Stomach (tissue), 9 donors: Measurements from ENCODE around the gene MCOLN1. TPM values are rescaled to one million over a fixed set of nuclear protein-coding genes. Genes with fewer than 3 reads are reported as not detected.

Experiments
- DNase-seq, 2 donors: peaks; one replicate each; pipeline versions ENCODE4 v3.0.0 to v3.0.0-alpha.2; 2013 to 2019
- H3K27ac ChIP-seq, 5 donors: fragments of 200-600 bp in 4 of 5; sonication (generic) in 4 of 5; one replicate each; pipeline ENCODE4 v1.5.1; 2013 to 2019; ENCODE audit warnings: mild to moderate bottlenecking in 1 of 5, moderate library complexity in 1 of 5
- H3K27me3 ChIP-seq, 3 donors: fragments of 200-600 bp; sonication (generic); one replicate each; pipeline ENCODE4 v1.5.1; 2017 to 2019; ENCODE audit warnings: mixed run types in 1 of 3
- H3K36me3 ChIP-seq, 4 donors: fragments of 200-600 bp; sonication (generic); 1 replicate in 3 of 4; 2 replicates in 1 of 4; pipeline ENCODE4 v1.5.1; 2016 to 2019
- H3K4me1 ChIP-seq, 4 donors: fragments of 200-600 bp; sonication (generic); one replicate each; pipeline ENCODE4 v1.5.1; 2016 to 2019
- H3K4me3 ChIP-seq, 4 donors: fragments of 200-600 bp; sonication (generic) in 3 of 4; one replicate each; pipeline ENCODE4 v1.5.1; 2016 to 2019; ENCODE audit warnings: mild to moderate bottlenecking in 1 of 4
- H3K9me3 ChIP-seq, 4 donors: fragments of 200-600 bp; sonication (generic); one replicate each; pipeline ENCODE4 v1.5.1; 2016 to 2019
- EP300 ChIP-seq: sonication (generic); formaldehyde crosslinking; IDR thresholded peaks from one replicate; pipeline ENCODE4 v1.6.1; 2017; ENCODE audit warnings: antibody characterized with exemption
- POLR2A ChIP-seq, 4 donors: fragments of 450-650 bp; IDR thresholded peaks; one replicate each; pipeline ENCODE4 v1.6.1; 2016; ENCODE audit warnings: antibody characterized with exemption in 4 of 4, control low read depth in 2 of 4, mild to moderate bottlenecking in 1 of 4, moderate library complexity in 1 of 4
- POLR2AphosphoS5 ChIP-seq, 3 donors: sonication (generic); formaldehyde crosslinking; IDR thresholded peaks; one replicate each; pipeline ENCODE4 v1.6.1; 2016; ENCODE audit warnings: antibody characterized with exemption in 3 of 3
- whole genome bisulfite sequencing, 5 donors: extraction: QIAGEN DNeasy Blood & Tissue Kit in 3 of 5; methylation state at CpG; one replicate each; pipeline versions ENCODE4 v1.1.5 to v1.1.7; 2013 to 2018; 5-methylcytosine and 5-hydroxymethylcytosine counted together
- intact Hi-C: fragments of 100-400 bp; cut with DNase I; formaldehyde crosslinking; loops from one replicate; pipeline ENCODE4 v1.15.1; 2023; ENCODE audit warnings: low total_unique reads
- polyA plus RNA-seq, 3 donors: library from polyadenylated mRNA; stranded (reverse); fragments of 200-250 nt; gene quantifications; one replicate each; pipeline ENCODE4 v1.2.3, GENCODE V29; 2013
- total RNA-seq, 5 donors: library from RNA; depleted of rRNA; stranded (reverse); fragments of >200 nt; gene quantifications; one replicate each; pipeline versions ENCODE4 v1.1.0 to v1.2.3, GENCODE V29; 2014 to 2016
- TF ChIP-seq, protein P1 (sequence below), 7 experiments: fragments of 450-650 bp in 4 of 7; fragments of 200-600 bp in 3 of 7; sonication (generic) in 3 of 7; IDR thresholded peaks; one replicate each; pipeline ENCODE4 v1.5.1; 2016 to 2019; ENCODE audit warnings: antibody characterized with exemption in 7 of 7, control low read depth in 2 of 7, mild to moderate bottlenecking in 1 of 7
- donor health status: healthy with polysubstance abuse.
- donor health status: Bipolar disorder and iron deficiency.
- donor health status: healthy.

MCOLN1 gene
- total and polyA plus RNA-seq, 8 donors, result 5.1 to 56.6 (median 18.7) TPM

DNA sequence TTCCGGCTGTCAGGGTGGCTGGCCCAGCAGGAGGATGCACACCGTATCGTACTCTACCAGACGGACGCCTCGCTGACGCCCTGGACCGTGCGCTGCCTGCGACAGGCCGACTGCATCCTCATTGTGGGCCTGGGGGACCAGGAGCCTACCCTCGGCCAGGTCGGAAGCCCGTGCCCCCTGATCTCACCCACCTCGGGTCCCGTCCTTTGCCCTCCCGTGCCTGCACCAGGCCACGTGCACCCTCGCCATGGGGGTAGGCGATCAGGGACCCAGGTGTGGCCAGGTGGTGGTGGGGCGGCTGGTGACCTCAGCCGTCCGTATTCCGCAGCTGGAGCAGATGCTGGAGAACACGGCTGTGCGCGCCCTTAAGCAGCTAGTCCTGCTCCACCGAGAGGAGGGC, 32.1 kb downstream of the MCOLN1 start:
- intact Hi-C loops, result no loop called here
- H3K36me3 ChIP-seq, result peaks cover 54 to 87% (median 84%) of the 10 kb centered on the region in 4 donors

DNA sequence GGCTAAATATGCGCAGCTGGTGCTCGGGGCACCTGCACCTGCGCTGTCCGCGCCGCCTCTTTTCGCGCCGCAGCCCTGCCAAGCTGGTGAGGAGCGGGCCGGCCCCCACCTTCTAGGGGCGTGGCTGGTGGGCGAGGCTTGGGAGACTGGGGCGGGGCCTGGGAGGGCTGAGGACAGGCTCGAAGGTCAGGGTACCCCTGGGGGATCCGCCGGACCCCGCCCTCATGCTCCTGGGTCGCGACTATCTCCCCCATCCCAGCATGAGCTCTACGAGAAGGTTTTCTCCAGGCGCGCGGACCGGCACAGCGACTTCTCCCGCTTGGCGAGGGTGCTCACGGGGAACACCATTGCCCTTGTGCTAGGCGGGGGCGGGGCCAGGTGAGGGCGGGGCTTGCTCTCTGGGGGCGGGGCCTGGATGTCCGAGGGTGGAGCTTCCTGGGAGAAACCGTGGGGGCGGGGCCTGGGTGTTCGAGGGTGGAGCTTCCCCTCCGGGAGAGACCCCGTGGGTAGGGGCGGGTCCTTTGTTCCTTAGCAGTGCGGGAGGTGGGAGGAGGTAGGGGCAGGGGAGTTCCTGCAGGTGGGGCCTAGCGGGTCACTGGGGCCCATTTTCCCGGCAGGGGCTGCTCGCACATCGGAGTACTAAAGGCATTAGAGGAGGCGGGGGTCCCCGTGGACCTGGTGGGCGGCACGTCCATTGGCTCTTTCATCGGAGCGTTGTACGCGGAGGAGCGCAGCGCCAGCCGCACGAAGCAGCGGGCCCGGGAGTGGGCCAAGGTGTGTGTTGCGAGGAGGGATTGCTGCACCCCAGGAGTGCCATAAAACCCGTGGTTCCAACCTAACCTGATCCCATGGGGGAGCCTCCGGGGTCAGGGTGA, 32.8 kb downstream of the MCOLN1 start:
- peaks cover 57 to 87% (median 84%) of the 10 kb centered on the region in 4 donors for H3K36me3 ChIP-seq
- intact Hi-C loops, result no loop called here
- peak in 1 of 2 donors; percentile 65 for DNase-seq
- H3K9me3 ChIP-seq, result no peaks in the 10 kb centered on the region
- H3K4me1 ChIP-seq, result peaks cover 0 to 13% (median 10%) of the 10 kb centered on the region in 4 donors
- no peak for TF ChIP-seq POLR2A (IDR thresholded peaks at IDR 0.05)
- H3K27me3 ChIP-seq, result no peaks in the 10 kb centered on the region
- WGBS, 5 donors, result 68 to 79% (median 76%) methylated on average over 26 to 62 of the region's 62 CpGs
- no peak overlapping the region for H3K27ac ChIP-seq
- H3K4me3 ChIP-seq, result no peak overlapping the region

More for the DNA sequence above, 32.1 kb downstream of the MCOLN1 start:
- peaks cover 0 to 13% (median 10%) of the 10 kb centered on the region in 4 donors for H3K4me1 ChIP-seq
- WGBS, 5 donors, result 87 to 94% (median 88%) methylated on average over 22 to 28 of the region's 28 CpGs
- TF ChIP-seq POLR2A (IDR thresholded peaks at IDR 0.05) (no peak), EP300 (no peak), POLR2AphosphoS5 (IDR thresholded peaks at IDR 0.05) (no peak)
- TF ChIP-seq, protein P1, sequence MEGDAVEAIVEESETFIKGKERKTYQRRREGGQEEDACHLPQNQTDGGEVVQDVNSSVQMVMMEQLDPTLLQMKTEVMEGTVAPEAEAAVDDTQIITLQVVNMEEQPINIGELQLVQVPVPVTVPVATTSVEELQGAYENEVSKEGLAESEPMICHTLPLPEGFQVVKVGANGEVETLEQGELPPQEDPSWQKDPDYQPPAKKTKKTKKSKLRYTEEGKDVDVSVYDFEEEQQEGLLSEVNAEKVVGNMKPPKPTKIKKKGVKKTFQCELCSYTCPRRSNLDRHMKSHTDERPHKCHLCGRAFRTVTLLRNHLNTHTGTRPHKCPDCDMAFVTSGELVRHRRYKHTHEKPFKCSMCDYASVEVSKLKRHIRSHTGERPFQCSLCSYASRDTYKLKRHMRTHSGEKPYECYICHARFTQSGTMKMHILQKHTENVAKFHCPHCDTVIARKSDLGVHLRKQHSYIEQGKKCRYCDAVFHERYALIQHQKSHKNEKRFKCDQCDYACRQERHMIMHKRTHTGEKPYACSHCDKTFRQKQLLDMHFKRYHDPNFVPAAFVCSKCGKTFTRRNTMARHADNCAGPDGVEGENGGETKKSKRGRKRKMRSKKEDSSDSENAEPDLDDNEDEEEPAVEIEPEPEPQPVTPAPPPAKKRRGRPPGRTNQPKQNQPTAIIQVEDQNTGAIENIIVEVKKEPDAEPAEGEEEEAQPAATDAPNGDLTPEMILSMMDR (IDR thresholded peaks at IDR 0.05), result no peak
- H3K9me3 ChIP-seq, result no peaks in the 10 kb centered on the region
- H3K27me3 ChIP-seq, result no peaks in the 10 kb centered on the region
- no peak overlapping the region for H3K4me3 ChIP-seq
- no peak for DNase-seq
- no peak overlapping the region for H3K27ac ChIP-seq

DNA sequence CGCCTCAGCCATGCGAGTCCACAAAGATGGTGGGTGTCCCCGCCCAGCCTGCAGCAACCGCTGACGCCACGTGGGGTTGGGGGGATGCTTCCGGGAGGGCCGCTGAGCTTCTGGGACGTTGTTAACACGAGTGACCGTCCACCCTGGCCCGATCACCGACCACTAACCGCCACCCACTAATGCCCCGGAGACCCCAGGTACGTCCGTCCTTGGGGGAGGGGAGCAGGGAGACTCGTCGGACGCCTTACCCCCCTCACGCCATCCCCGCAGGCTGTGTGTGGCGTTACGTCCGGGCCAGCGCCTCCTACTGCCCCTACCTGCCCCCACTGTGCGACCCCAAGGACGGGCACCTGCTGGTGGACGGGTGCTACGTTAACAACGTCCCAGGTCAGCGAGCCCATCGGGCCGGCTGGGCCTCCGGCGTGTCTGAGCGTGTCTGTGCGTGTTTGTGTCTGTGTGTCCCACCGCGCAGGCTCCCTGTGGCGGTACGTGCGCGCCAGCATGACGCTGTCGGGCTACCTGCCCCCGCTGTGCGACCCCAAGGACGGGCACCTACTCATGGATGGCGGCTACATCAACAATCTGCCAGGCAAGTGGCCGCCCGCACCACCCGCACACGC, 34.4 kb downstream of the MCOLN1 start:
- Histone ChIP-seq H3K36me3 (peaks cover 62 to 89% (median 87%) of the 10 kb centered on the region in 4 donors), H3K27me3 (no peaks in the 10 kb centered on the region), H3K4me1 (peaks cover 0 to 2% (median 0%) of the 10 kb centered on the region in 4 donors), H3K4me3 (no peak overlapping the region), H3K9me3 (no peaks in the 10 kb centered on the region), H3K27ac (no peak overlapping the region)
- TF ChIP-seq, protein P1 (IDR thresholded peaks at IDR 0.05), result no peak
- TF ChIP-seq POLR2A (IDR thresholded peaks at IDR 0.05) (no peak), POLR2AphosphoS5 (IDR thresholded peaks at IDR 0.05) (no peak), EP300 (no peak)
- 95 to 98% (median 97%) methylated on average over 21 to 54 of the region's 54 CpGs for WGBS, 5 donors
- DNase-seq, result no peak
- intact Hi-C loops, result no loop called here

DNA sequence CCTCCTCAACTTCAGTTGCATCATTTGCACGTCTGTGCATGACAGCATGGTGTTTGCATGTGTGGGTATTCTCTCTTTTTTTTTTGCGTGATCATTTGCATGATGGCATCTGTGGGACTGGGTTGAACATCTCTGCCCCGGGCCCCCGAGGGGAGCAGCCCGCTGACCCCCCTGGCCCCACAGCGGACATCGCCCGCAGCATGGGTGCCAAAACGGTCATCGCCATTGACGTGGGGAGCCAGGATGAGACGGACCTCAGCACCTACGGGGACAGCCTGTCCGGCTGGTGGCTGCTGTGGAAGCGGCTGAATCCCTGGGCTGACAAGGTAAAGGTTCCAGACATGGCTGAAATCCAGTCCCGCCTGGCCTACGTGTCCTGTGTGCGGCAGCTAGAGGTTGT, 36.2 kb downstream of the MCOLN1 start:
- WGBS, 5 donors, result 90 to 96% (median 93%) methylated on average over 9 to 18 of the region's 18 CpGs
- intact Hi-C loops, result no loop called here
- DNase-seq, result no peak
- Histone ChIP-seq H3K27ac (no peak overlapping the region), H3K36me3 (peaks cover 60 to 91% (median 84%) of the 10 kb centered on the region in 4 donors), H3K4me3 (no peak overlapping the region), H3K27me3 (no peaks in the 10 kb centered on the region), H3K4me1 (no peaks in the 10 kb centered on the region), H3K9me3 (no peaks in the 10 kb centered on the region)
- TF ChIP-seq, protein P1 (IDR thresholded peaks at IDR 0.05), result no peak
- no peak for TF ChIP-seq POLR2A (IDR thresholded peaks at IDR 0.05)
